22Rv1 (cell line): ENCODE measurements around the gene LNP1.

ENCODE experiments used
- CTCF ChIP-seq: fragments of 450-650 bp; IDR thresholded peaks from 2 replicates; pipeline ENCODE4 v1.5.1; 2017; ENCODE audit warnings: mild to moderate bottlenecking
- ZFX ChIP-seq: fragments of 450-650 bp; IDR thresholded peaks from 2 replicates; pipeline ENCODE4 v1.6.1; 2017; ENCODE audit warnings: antibody characterized with exemption, borderline replicate concordance

- TF ChIP-seq CTCF (no peak), ZFX (no peak)
Measured at GRCh38 chr3:100427699-100428098, 26.4 kb downstream of the LNP1 start.
